Esophagus squamous epithelium (tissue), 4 donors: ENCODE measurements around the gene OBSCN.
"Not testable (repeated sequence)": the region's sequence is repeated elsewhere in the genome, so short reads cannot be mapped to it uniquely, and the experiment has no call there.

Experiments
- POLR2A ChIP-seq, 4 donors: fragments of 450-650 bp; IDR thresholded peaks; one replicate each; pipeline ENCODE4 v1.6.1; 2017; ENCODE audit warnings: antibody characterized with exemption in 4 of 4, mild to moderate bottlenecking in 4 of 4, moderate library complexity in 3 of 4
- TF ChIP-seq, protein P1 (sequence below), 6 experiments: fragments of 450-650 bp in 4 of 6; fragments of 200-600 bp in 2 of 6; sonication (generic) in 2 of 6; IDR thresholded peaks; one replicate each; pipeline ENCODE4 v1.5.1; 2016 to 2019; ENCODE audit warnings: antibody characterized with exemption in 6 of 6, mild to moderate bottlenecking in 4 of 6, moderate library complexity in 4 of 6

DNA sequence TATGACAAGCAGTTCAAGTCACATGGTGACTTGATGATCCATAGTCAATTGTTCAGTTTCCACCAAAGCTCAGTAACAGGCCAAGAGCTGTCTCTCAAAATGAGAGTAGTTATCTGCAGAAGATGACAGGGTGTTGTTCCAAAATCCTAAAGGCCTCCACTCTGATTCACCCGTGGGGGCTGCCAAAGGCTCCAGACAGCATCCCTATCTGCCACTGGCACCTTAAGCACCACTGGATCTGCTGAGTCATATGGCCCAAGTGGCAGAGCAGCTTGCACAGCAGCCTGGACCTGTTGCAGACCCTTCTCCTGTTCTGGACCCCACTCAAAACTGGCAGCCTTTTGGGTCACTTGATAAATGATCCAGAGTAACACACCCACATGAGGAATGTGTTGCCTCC is 44.6 kb downstream of the OBSCN start:
- TF ChIP-seq, protein P1, sequence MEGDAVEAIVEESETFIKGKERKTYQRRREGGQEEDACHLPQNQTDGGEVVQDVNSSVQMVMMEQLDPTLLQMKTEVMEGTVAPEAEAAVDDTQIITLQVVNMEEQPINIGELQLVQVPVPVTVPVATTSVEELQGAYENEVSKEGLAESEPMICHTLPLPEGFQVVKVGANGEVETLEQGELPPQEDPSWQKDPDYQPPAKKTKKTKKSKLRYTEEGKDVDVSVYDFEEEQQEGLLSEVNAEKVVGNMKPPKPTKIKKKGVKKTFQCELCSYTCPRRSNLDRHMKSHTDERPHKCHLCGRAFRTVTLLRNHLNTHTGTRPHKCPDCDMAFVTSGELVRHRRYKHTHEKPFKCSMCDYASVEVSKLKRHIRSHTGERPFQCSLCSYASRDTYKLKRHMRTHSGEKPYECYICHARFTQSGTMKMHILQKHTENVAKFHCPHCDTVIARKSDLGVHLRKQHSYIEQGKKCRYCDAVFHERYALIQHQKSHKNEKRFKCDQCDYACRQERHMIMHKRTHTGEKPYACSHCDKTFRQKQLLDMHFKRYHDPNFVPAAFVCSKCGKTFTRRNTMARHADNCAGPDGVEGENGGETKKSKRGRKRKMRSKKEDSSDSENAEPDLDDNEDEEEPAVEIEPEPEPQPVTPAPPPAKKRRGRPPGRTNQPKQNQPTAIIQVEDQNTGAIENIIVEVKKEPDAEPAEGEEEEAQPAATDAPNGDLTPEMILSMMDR (IDR thresholded peaks at IDR 0.05) = not testable (repeated sequence)
- TF ChIP-seq POLR2A (IDR thresholded peaks at IDR 0.05) = not testable (repeated sequence)
